Head of caudate nucleus (tissue), 42 donors: ENCODE measurements around the gene RPS6KA2.
A peak's percentile ranks its signal among the peaks of the same experiment; 100 is the strongest.

ENCODE experiments used
- DNase-seq, 42 donors: peaks; one replicate each; pipeline versions ENCODE4 v3.0.0 to v3.0.0-alpha.2; 2020 to 2021; ENCODE audit warnings: mixed read lengths in 7 of 42
- intact Hi-C: fragments of 100-400 bp; cut with DNase I; formaldehyde crosslinking; loops from one replicate; pipeline ENCODE4 v1.15.0; 2022

RPS6KA2 gene

DNA sequence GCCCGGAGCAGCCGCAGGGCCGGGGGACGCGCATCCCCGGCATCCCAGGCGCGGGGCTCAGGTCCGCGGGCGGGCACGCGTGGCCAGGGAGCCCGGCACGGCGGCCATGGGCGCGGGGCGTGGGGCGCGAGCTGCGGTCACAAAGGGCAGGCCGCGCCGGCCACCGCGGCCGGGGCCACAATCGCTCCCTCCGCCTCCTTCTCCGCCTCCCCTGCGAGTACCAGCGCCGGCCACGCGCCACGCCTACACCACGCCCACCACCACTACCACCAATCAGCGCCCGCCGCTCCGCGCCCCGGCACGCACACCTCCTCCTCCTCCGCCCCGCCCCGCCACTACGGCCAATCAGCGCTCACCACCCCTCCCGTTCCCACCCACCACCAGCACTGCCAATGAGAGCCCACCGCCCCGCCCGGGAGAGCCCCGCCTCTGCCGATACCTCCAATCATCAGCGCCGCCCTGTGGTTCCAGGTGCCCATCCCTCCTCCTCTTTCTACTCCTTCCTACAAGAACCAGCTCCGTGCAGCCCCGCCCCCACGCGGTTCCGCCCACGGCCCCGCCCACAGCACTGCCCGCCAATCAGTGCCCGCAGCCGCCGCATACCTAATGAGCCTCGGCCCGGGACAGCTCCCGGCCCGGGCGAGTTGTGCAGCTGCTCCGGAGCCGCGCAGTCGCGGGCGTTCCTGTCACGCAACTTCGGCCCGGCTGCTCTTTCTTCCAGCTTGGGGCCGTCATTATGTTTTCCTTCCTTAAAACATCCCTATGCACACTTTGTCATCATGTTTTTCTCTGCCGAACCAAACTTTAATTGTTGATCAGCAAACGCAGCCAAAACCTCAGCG is at the start of gene RPS6KA2:
Gene RPS6KA2 (minus strand): TSS at position 219 of the 842 bp plus-strand sequence. CDS start 232 bp downstream, outside the sequence.
- intact Hi-C loops = loop anchor here (5.0 kb wide), 1 partner anchor 70 kb away; no protein-coding TSS in a partner anchor
- peak; percentile 99 to 100 (median 100) for DNase-seq

GRCh38 chr6:166676270-166676860 is 49.3 kb upstream of the RPS6KA2 start:
- intact Hi-C loops = no loop called here
- DNase-seq = no peak

DNA sequence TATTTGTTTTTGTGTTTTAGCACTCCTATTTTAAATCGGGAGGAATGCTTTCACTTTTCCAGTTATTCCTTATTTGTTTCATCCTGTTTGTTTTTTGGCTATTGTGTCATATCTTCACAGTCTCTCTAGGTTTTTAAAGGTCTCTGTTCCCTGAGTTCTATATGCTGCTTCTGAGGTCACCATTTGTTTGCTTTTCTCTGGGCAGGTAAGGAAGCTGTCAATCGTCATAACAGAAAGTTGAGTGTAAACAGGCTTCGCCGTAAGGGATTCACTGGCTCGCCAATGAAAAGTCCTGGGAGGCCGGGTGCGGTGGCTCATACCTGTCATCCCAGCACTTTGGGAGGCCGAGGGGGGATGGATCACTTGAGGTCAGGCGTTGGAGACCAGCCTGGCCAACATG is 48.7 kb upstream of the RPS6KA2 start:
- intact Hi-C loops = no loop called here
- DNase-seq = no peak

GRCh38 chr6:166673309-166673708 is 46.3 kb upstream of the RPS6KA2 start:
- no peak for DNase-seq
- intact Hi-C loops = no loop called here

DNA sequence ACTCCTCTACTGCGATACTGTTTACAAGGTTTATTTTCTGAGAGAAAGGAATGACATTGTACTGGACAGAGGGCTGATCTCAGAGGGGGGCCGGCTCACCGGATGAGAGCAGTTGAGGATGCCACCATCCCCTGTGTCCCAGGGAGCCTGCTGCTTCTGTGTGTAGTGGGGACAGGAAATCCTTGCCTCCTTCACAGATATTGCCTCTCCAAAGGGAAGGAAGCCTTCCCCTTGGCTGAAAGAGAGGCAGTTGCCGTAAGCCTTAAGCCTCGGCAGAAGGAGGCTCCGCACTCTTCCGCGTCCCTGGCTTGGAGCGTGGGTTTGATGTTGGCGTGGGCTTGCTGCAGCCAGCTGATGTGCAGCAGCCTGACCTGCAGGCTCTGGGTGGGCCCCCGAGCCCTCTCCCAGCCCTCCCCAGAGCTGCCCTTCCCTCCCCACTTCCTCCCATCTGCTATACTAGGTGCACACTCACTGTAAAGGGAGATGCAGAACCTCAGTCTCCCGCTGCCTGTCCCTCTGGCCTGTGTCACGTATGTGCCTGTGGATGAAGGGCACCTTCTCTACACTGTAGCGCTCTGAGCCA is 45.7 kb upstream of the RPS6KA2 start:
- intact Hi-C loops = no loop called here
- DNase-seq = no peak

DNA sequence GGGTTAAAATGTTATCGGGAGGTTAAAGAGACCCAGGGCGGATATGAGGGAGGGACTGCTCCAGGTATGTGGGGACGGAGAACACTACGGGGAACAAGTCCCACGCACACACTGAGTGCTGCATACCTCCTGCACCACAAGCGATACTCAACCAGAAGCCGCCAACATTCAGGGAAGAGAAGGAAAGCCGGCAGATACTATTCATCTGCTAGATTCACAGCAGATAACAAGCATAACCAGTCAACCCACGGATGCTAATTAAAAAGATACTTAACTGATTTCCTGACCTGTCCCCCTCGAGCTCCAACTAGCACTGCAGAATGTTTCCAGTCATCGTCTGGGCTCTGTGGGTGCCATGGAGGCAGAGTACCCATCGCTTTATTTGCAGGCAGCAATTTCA is 45.1 kb upstream of the RPS6KA2 start:
- peak in 13 of 42 donors; percentile 20 to 76 (median 50) for DNase-seq
- intact Hi-C loops = no loop called here

- intact Hi-C loops = no loop called here
Measured at GRCh38 chr6:166671434-166672081, 44.5 kb upstream of the RPS6KA2 start.

DNA sequence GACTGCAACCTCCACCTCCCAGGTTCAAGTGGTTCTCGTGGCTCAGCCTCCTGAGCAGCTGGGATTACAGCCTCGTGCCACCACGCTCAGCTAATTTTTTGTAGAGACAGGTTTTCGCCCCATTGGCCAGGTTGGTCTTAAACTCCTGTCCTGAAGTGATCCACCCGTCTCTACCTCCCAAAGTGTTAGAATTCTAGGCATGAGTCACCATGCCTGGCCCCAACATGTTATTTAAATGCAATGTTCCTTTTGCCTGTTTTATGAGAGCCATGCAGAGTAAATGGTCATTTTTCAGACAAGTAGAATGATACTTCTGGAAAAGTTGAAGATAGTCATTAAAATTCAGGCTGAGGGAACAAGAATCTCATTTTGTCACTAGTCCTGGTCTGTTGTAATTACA is 43.8 kb upstream of the RPS6KA2 start:
- no peak for DNase-seq
- intact Hi-C loops = no loop called here

More at GRCh38 chr6:166671434-166672081, 44.5 kb upstream of the RPS6KA2 start:
- no peak for DNase-seq

- intact Hi-C loops = no loop called here
- no peak for DNase-seq
Measured at GRCh38 chr6:166670013-166670412, 43.0 kb upstream of the RPS6KA2 start.

DNA sequence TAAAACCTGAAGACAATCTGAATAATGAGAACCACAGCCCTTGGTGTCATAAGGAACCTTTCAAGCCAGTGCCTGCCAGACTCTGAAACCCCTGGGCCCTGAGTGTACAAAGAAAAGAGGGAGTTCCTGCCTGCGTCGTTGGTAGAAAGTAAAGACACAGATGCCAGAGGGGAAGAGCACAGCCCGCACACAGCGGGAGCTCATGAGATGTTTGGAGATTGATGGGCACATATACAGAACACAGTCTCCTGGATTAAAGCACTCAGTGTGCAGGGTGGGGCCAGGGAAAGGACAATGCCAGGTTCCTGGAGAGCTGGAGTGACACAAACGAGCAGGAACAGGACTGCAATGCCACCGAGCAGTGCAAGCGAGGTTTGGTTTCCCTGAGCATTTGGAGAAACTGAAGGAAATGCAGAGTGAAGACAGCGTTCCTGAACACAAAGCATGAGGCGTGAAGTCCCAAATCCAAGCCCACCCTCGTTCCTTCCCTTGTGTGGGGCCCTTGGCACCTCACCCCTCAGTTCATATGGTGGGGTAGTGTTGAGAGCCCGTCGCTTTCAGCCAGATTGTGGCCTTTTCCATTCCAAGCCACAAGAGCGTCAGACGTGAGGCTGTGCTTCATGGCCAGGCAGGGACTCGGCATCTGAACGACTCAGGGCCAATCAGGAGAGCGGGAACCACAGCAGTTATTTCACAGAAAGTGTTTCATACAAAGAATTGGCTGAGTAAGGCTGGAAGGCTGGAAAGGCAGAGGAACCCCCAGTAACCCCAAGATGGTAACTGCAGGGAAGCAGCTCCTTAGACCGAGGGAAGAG is 41.0 kb upstream of the RPS6KA2 start:
- intact Hi-C loops = no loop called here
- DNase-seq = no peak

DNA sequence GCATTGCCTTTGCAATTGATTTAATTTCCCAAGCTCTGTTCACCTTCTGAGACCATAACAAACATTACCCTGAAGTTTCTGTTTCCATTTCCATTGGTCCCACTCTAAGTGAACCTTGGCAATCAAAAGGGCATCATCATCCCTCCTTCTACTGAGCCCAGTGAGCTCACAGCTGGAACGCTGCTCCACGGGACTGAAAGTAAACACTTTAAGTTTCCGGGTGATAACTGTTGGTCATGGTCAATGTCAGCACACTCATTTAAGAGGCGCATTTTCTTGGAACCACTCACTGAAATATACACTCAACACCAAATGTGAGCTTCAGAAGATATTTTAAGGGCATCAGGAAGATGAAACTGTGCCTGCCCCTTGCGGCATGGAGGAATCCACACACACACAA is 37.1 kb upstream of the RPS6KA2 start:
- intact Hi-C loops = no loop called here
- no peak for DNase-seq

DNA sequence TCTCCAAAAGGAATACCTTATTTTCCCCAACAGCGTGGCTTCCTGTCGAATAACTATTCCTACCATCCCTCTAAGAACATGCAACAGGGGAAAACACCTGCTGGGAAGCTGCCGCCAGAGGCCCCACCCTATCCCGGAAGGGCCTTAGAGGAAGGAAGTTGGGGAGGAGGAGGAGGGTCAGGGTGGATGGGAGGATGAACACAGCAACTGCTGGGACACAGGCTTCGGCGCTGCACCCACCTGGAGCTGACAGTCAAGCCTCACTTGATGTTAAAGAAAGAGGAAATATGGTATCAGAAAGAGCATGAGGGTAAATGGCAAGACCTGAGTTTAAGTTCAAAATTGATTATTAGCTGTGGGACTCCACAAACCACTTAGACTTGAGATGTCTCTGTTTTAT is 36.5 kb upstream of the RPS6KA2 start:
- no peak for DNase-seq
- intact Hi-C loops = no loop called here

DNA sequence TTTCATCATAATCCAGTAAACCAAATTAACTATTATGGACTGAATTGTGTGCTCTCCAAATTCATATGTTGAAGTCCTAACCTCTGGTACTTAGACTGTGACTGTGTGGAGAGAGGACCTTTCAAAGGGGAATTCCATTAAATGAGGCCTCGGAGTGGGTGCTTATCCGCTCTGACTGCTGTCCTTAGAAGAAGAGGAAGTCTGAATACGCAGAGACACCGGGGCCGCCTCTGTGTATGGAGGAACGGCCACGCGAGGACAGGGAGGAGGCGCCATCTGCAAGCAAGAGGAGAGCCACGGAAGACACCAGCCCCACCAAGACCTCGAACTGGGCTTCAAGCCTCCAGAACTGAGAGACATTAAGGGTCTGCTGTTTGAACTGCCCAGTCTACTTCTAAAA is 35.6 kb upstream of the RPS6KA2 start:
- intact Hi-C loops = no loop called here
- DNase-seq = no peak

DNA sequence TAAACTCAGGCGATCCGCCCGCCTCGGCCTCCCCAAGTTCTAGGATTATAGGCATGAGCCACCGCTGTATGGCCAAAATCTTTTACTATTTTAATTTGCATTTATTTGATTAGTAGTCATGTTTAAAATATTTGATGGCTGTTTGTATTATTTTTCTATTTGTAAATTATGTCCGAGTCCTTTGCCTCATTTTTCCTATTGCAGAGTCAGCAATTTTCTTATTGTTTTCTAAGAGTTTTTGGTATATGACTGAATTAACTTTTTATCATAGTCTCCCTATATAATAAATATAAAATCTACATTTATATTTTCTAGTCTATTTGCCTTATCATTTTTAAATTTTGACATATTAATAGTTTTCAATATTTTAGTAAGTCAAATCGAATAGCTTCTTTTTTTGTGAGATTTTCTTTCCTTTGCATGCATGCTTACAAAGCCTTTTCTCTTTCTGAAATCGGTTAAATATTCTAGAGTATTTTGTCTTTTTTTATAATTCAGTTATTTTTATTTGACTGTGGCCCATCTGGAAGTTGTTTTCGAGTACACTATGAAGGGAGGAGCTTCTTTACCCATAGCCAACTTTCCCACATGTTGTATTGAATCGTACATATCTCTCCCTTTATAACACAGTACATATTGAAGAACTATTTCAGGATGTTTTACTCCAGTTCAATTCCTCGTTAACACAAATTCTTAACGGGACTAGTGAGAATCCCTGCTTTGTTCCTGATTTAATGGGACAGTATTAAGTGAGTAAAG is 34.5 kb upstream of the RPS6KA2 start:
- intact Hi-C loops = no loop called here
- DNase-seq = no peak

DNA sequence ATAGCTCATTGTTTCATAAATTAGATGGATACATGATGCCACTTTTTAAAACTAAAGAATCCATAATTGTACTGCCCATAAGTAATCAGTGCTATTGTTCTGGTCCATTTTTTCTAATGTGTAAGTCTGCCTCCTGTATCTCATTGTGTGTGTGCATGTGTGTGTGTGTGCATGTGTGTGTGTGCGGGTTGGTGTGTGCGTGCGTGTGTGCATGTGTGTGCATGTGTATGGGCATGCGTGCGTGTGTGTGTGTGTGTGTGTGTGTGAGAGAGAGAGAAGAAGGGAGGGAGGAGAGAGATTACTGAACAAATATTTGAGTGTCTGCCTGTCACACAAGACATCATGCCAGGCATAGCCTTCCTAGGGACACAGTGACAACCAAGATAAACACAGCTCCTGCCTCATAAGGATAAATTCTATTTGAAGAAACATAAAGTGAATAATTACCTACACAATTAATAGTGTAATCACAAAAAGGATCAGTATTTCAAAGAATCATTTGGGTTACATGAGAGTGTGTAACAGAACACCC is 33.2 kb upstream of the RPS6KA2 start:
- intact Hi-C loops = no loop called here
- no peak for DNase-seq

- no peak for DNase-seq
Measured at GRCh38 chr6:166659581-166659980, 32.5 kb upstream of the RPS6KA2 start.

DNA sequence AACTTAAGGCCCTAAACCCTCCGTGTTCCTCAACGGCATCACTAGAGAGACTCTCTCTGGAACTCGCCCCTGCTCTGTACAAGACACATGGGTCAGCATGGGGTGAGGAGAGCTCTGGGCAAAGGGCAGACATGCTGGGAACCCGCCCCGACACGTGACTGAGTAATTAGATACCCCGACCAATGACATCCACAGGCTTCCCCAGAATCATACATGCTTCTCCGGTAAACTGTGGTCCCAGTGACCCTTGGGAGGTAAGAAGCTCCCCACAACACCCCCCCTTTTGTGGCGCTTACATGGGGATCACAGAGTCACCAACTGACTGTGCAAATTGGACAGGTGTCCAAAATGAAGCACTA is 31.7 kb upstream of the RPS6KA2 start:
- no peak for DNase-seq
- intact Hi-C loops = no loop called here

More at GRCh38 chr6:166659581-166659980, 32.5 kb upstream of the RPS6KA2 start:
- intact Hi-C loops = no loop called here
